ENCODE measurements around the gene RBL2. TPM values are rescaled to one million over a fixed set of nuclear protein-coding genes. Genes with fewer than 3 reads are reported as not detected.

The RBL2 gene
- total and polyA plus RNA-seq, 2 of the 13 experiments (the other 11 are each of a cell fraction or from before 2014, with no cell fraction given), result 41.2 to 60.9 TPM

- TF ChIP-seq ZNF687 (CRISPR knock-in tag; IDR thresholded peaks at IDR 0.05) (peak; percentile 95), IRF9 (CRISPR knock-in tag; IDR thresholded peaks at IDR 0.05; ENCODE audit: borderline replicate concordance) (peak; percentile 93), NFE2 (CRISPR knock-in tag; IDR thresholded peaks at IDR 0.05) (no peak), RBFOX2 (IDR thresholded peaks at IDR 0.05; ENCODE audit: low read depth, low read length) (peak; percentile 98), MTERF4 (CRISPR knock-in tag; IDR thresholded peaks at IDR 0.05) (peak; percentile 46), ZNF816 (CRISPR knock-in tag; IDR thresholded peaks at IDR 0.05; ENCODE audit: borderline replicate concordance) (no peak), HNRNPK (IDR thresholded peaks at IDR 0.05; ENCODE audit: low read depth, low read length, poor library complexity, severe bottlenecking) (peak; percentile 22), NFKBIZ (CRISPR knock-in tag; IDR thresholded peaks at IDR 0.05) (no peak), POLR2A (IDR thresholded peaks at IDR 0.05; ENCODE audit: insufficient read depth in 1 of 2, low read depth in 2 of 2, low read length in 2 of 2) (peak; percentile 51 to 69), ZNF776 (CRISPR knock-in tag; IDR thresholded peaks at IDR 0.05) (peak; percentile 94; the same call in 1 of the 2 replicates), DPF2 (CRISPR knock-in tag; IDR thresholded peaks at IDR 0.05; ENCODE audit: borderline replicate concordance, low read depth) (no peak), JDP2 (CRISPR knock-in tag; IDR thresholded peaks at IDR 0.05; ENCODE audit: borderline replicate concordance) (no peak), PAWR (CRISPR knock-in tag; IDR thresholded peaks at IDR 0.05; ENCODE audit: borderline replicate concordance) (peak; percentile 90; the same call in 1 of the 2 replicates), MTF2 (CRISPR knock-in tag; IDR thresholded peaks at IDR 0.05; ENCODE audit: borderline replicate concordance) (peak; percentile 88; the same call in 1 of the 2 replicates), FOXK2 (IDR thresholded peaks at IDR 0.05) (no peak), MTA3 (CRISPR knock-in tag; IDR thresholded peaks at IDR 0.05) (peak; percentile 7; the same call in 1 of the 2 replicates), KLF6 (CRISPR knock-in tag; IDR thresholded peaks at IDR 0.05) (peak; percentile 73)
- TF ChIP-seq, protein P1, sequence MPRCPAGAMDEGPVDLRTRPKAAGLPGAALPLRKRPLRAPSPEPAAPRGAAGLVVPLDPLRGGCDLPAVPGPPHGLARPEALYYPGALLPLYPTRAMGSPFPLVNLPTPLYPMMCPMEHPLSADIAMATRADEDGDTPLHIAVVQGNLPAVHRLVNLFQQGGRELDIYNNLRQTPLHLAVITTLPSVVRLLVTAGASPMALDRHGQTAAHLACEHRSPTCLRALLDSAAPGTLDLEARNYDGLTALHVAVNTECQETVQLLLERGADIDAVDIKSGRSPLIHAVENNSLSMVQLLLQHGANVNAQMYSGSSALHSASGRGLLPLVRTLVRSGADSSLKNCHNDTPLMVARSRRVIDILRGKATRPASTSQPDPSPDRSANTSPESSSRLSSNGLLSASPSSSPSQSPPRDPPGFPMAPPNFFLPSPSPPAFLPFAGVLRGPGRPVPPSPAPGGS (CRISPR knock-in tag; IDR thresholded peaks at IDR 0.05), result peak; percentile 91
- TF ChIP-seq, protein P2, sequence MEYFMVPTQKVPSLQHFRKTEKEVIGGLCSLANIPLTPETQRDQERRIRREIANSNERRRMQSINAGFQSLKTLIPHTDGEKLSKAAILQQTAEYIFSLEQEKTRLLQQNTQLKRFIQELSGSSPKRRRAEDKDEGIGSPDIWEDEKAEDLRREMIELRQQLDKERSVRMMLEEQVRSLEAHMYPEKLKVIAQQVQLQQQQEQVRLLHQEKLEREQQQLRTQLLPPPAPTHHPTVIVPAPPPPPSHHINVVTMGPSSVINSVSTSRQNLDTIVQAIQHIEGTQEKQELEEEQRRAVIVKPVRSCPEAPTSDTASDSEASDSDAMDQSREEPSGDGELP (IDR thresholded peaks at IDR 0.05; ENCODE audit: borderline replicate concordance, low read depth), result no peak; the same call in 1 of the 2 replicates
- TF ChIP-seq, protein P3, sequence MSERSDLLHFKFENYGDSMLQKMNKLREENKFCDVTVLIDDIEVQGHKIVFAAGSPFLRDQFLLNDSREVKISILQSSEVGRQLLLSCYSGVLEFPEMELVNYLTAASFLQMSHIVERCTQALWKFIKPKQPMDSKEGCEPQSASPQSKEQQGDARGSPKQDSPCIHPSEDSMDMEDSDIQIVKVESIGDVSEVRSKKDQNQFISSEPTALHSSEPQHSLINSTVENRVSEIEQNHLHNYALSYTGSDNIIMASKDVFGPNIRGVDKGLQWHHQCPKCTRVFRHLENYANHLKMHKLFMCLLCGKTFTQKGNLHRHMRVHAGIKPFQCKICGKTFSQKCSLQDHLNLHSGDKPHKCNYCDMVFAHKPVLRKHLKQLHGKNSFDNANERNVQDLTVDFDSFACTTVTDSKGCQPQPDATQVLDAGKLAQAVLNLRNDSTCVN (CRISPR knock-in tag; IDR thresholded peaks at IDR 0.05; ENCODE audit: borderline replicate concordance), result no peak
Measured at GRCh38 chr16:53434377-53435065, at the start of gene RBL2 (continued).

All from HepG2 (cell line).